ENCODE data around the gene SUPV3L1. TPM values are rescaled to one million over a fixed set of nuclear protein-coding genes. Genes with fewer than 3 reads are reported as not detected.

The SUPV3L1 gene
- total and polyA plus RNA-seq, 2 of the 8 experiments (the other 6 are each of a cell fraction or from before 2014, with no cell fraction given): 34.6 to 45.6 TPM

- H3K4me3 ChIP-seq (ENCODE audit: extremely low read depth in 1 of 4, insufficient read depth in 2 of 4, low read depth in 3 of 4, low read length in 4 of 4): no peak overlapping the region
- no peak for FAIRE-seq
- H2AFZ ChIP-seq (ENCODE audit: low read length): no peak overlapping the region
- H3K9me3 ChIP-seq (ENCODE audit: insufficient read depth in 2 of 2, low read depth in 1 of 2, low read length in 1 of 2): no peaks in the 10 kb centered on the region
- WGBS, 2 experiments (ENCODE audit: extremely low coverage in 1 of 2, insufficient coverage in 1 of 2, insufficient read length in 1 of 2, insufficient replicate concordance in 2 of 2, low coverage in 1 of 2, low lambda C conversion rate in 2 of 2, missing lambda C conversion rate in 1 of 2): 85% methylated on average over 3 of the region's 3 CpGs; no CpG with 5 or more reads in 1 of the 2 experiments
- no peak overlapping the region for H3K23ac ChIP-seq (ENCODE audit: insufficient read length)
- H4K20me1 ChIP-seq (replicated peaks in 1 of 2; ENCODE audit: control insufficient read depth in 1 of 2, insufficient read depth in 2 of 2, low read length in 2 of 2): peaks cover 0 to 1% of the 10 kb centered on the region in 2 experiments
- H4K8ac ChIP-seq (ENCODE audit: extremely low read depth, insufficient read depth, low read length): no peak overlapping the region
- no peak overlapping the region for H2BK20ac ChIP-seq (ENCODE audit: low read length)
- H2BK12ac ChIP-seq (ENCODE audit: low read depth, low read length): no peak overlapping the region
- no peaks in the 10 kb centered on the region for H3K27me3 ChIP-seq (replicated peaks in 1 of 4; ENCODE audit: control insufficient read depth in 3 of 4, extremely low read depth in 1 of 4, insufficient read depth in 3 of 4, low read length in 3 of 4)
- H2BK5ac ChIP-seq (ENCODE audit: low read depth, low read length): no peak overlapping the region
- no peak overlapping the region for H2BK15ac ChIP-seq (ENCODE audit: low read length)
- no peak overlapping the region for H2BK120ac ChIP-seq (replicated peaks; ENCODE audit: low read depth, low read length)
- no peak for DNase-seq (ENCODE audit: low read depth in 1 of 2, low spot score in 2 of 2)
- no peaks in the 10 kb centered on the region for H3K79me2 ChIP-seq (ENCODE audit: control insufficient read depth in 1 of 2, insufficient read depth in 2 of 2, low read length in 2 of 2)
- no peaks in the 10 kb centered on the region for H3K79me1 ChIP-seq (ENCODE audit: low read depth, low read length)
- no peak overlapping the region for H3K9ac ChIP-seq (replicated peaks in 1 of 4; ENCODE audit: extremely low read depth in 1 of 4, low read depth in 3 of 4, low read length in 3 of 4)
- no peak overlapping the region for H4K5ac ChIP-seq (ENCODE audit: insufficient read length, low read depth, low read length)
- POLR2A ChIA-PET (ENCODE audit: partially characterized antibody): interaction anchor here (0.7 to 1.5 kb wide), 4 partner anchors 10 to 253 kb away, joined by 3 to 4 read pairs (median 3); no protein-coding TSS in a partner anchor
- no peak overlapping the region for H3K56ac ChIP-seq (replicated peaks; ENCODE audit: insufficient read length, low read depth, low read length)
- no peak overlapping the region for H3K4me2 ChIP-seq (ENCODE audit: insufficient read depth in 1 of 2, low read depth in 2 of 2, low read length in 2 of 2)
- no peak overlapping the region for H3K18ac ChIP-seq (ENCODE audit: extremely low read depth, low read length)
- no peak overlapping the region for H3K14ac ChIP-seq (ENCODE audit: insufficient read length)
- H3K27ac ChIP-seq (ENCODE audit: low read depth, low read length): no peak overlapping the region
- no peak overlapping the region for H2AK5ac ChIP-seq (ENCODE audit: low read depth, low read length)
- no peak overlapping the region for H4K91ac ChIP-seq (replicated peaks; ENCODE audit: insufficient read length, low read length)
- TF ChIP-seq EP300 (IDR thresholded peaks at IDR 0.05; ENCODE audit: borderline replicate concordance in 1 of 2, low read depth in 2 of 2, low read length in 2 of 2) (no peak), SRF (IDR thresholded peaks at IDR 0.05; ENCODE audit: low read depth, low read length) (no peak), GABPA (IDR thresholded peaks at IDR 0.05; ENCODE audit: borderline replicate concordance, insufficient read depth, low read length) (no peak), RBBP5 (IDR thresholded peaks at IDR 0.05; ENCODE audit: borderline replicate concordance, low read depth, low read length) (no peak)
- CTCF ChIA-PET (ENCODE audit: partially characterized antibody): interaction anchor here (0.9 to 1.9 kb wide), 5 partner anchors 9 to 196 kb away, joined by 3 to 9 read pairs (median 5); partner anchors contain the start of gene HKDC1
- no peaks in the 10 kb centered on the region for H3K4me1 ChIP-seq (replicated peaks in 1 of 4; ENCODE audit: control insufficient read depth in 3 of 4, insufficient read depth in 4 of 4, low read length in 3 of 4)
- no peak overlapping the region for H3K4ac ChIP-seq (replicated peaks; ENCODE audit: insufficient read length, low read depth, low read length)
- no peaks in the 10 kb centered on the region for H3K23me2 ChIP-seq (ENCODE audit: low read depth, low read length)
- peaks cover 3 to 20% (median 15%) of the 10 kb centered on the region in 4 experiments; a peak in 7 of 8 replicates for H3K36me3 ChIP-seq (ENCODE audit: control insufficient read depth in 2 of 4, insufficient read depth in 4 of 4, low read length in 3 of 4)
Observed at GRCh38 chr10:69211524-69211923, 31.5 kb downstream of the SUPV3L1 start.

All from H1 (cell line).